HepG2 (cell line): Measurements from ENCODE around the gene GALK2.

ENCODE experiments used
- DDIT3 ChIP-seq: sonication (generic); formaldehyde crosslinking; IDR thresholded peaks from 2 replicates; pipeline ENCODE4 v1.4.0; 2020; ENCODE audit warnings: mild to moderate bottlenecking, missing genetic modification reagents
- EHMT2 ChIP-seq: fragments of 200-600 bp; sonication (generic); IDR thresholded peaks from 2 replicates; pipeline ENCODE4 v1.7.0; 2017; ENCODE audit warnings: antibody characterized with exemption, low read depth, low read length, borderline replicate concordance
- FLYWCH1 ChIP-seq: sonication (generic); formaldehyde crosslinking; IDR thresholded peaks from 2 replicates; pipeline ENCODE4 v1.8.1; 2023; ENCODE audit warnings: mild to moderate bottlenecking, missing genetic modification reagents
- FOXK1 ChIP-seq: sonication (generic); formaldehyde crosslinking; IDR thresholded peaks from 2 replicates; pipeline ENCODE4 v1.4.0; 2020; ENCODE audit warnings: low read depth, missing genetic modification reagents, borderline replicate concordance
- HOXA3 ChIP-seq: sonication (generic); formaldehyde crosslinking; IDR thresholded peaks from 2 replicates; pipeline ENCODE4 v1.5.0; 2020; ENCODE audit warnings: missing genetic modification reagents
- NR1H2 ChIP-seq: sonication (generic); formaldehyde crosslinking; IDR thresholded peaks from 2 replicates; pipeline ENCODE4 v1.8.1; 2022; ENCODE audit warnings: low read depth, missing genetic modification reagents, borderline replicate concordance
- PBX2 ChIP-seq: IDR thresholded peaks from 2 replicates; pipeline ENCODE4 v1.6.1; 2016; ENCODE audit warnings: control low read depth
- POLR2AphosphoS5 ChIP-seq: IDR thresholded peaks from 2 replicates; pipeline ENCODE4 v1.6.1; 2012; ENCODE audit warnings: low read depth, low read length
- ZNF781 ChIP-seq: sonication (generic); formaldehyde crosslinking; IDR thresholded peaks from 2 replicates; pipeline ENCODE4 v1.5.1; 2020; ENCODE audit warnings: borderline replicate concordance, mild to moderate bottlenecking, missing genetic modification reagents; ENCODE audit errors: not compliant biosample characterization
- TF ChIP-seq, protein P1 (sequence below): sonication (generic); formaldehyde crosslinking; IDR thresholded peaks from 2 replicates; pipeline ENCODE4 v1.8.1; 2023; ENCODE audit warnings: missing genetic modification reagents, inconsistent platforms, borderline replicate concordance

DNA sequence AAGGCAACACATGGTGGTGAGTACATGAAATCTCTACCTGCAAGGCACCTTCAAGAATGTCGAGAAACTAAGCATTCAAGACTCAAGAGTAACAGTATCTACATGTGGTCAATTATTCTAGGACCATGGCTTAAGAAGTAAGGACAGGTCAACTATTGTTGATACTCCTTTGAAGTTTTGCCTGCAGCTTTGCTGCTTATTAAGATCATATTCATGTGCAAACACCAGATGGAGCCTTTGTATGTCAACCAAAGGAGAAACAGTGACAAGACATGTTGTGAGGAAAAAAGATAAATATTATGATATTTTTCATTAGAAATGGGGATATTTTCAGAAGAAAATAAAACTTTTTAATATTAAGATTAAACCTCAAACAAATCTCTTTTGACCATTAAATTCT is 200.7 kb downstream of the GALK2 start:
- TF ChIP-seq HOXA3 (CRISPR knock-in tag) (no peak), ZNF781 (CRISPR knock-in tag) (no peak), DDIT3 (no peak), POLR2AphosphoS5 (no peak), FLYWCH1 (CRISPR knock-in tag) (no peak), EHMT2 (no peak), NR1H2 (CRISPR knock-in tag) (no peak), PBX2 (CRISPR knock-in tag) (no peak), FOXK1 (CRISPR knock-in tag) (no peak)
- TF ChIP-seq, protein P1, sequence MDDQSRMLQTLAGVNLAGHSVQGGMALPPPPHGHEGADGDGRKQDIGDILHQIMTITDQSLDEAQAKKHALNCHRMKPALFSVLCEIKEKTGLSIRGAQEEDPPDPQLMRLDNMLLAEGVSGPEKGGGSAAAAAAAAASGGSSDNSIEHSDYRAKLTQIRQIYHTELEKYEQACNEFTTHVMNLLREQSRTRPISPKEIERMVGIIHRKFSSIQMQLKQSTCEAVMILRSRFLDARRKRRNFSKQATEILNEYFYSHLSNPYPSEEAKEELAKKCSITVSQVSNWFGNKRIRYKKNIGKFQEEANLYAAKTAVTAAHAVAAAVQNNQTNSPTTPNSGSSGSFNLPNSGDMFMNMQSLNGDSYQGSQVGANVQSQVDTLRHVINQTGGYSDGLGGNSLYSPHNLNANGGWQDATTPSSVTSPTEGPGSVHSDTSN (CRISPR knock-in tag) = no peak
